Activated naive CD4-positive, alpha-beta T cell treated with anti-CD3 and anti-CD28 coated beads, Interleukin-2, amount 50 U/mL, for 16 hours (primary cell): Measurements from ENCODE around the gene TIAM1.

Experiments used
- DNase-seq: peaks from one replicate; pipeline ENCODE4 v3.0.0-alpha.2; 2020

Gene TIAM1

DNA sequence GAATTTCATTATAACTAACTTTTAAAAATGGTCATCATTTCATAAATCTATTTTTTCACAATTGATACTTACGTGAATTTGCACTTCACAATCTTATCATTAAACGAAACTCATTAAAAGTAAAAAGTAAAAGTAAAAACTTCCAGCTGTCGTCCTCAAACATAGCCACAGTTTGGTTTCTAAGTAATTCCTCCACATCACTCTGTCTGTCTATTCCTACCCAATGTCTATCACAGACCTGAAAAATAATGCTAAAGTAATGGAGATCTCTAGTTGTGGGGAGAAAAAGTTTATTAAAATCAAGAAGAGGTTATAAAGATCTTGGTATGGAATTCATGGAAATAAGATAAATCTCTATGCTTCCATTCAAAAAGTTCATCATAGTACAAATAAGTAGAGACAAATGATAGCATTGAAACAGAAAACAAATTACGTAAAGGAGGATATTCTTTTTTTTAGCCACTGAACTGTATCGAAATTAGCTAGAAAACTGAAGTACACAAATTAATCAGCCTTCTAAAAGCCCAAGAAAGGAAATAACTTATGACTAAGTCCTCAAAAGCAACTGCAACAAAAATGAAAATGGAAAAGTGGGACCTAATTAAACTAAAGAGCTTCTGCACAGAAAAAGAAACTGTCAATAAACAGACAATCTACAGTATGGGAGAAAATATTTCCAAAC is 148.6 kb downstream of the TIAM1 start:
- DNase-seq, result no peak

DNA sequence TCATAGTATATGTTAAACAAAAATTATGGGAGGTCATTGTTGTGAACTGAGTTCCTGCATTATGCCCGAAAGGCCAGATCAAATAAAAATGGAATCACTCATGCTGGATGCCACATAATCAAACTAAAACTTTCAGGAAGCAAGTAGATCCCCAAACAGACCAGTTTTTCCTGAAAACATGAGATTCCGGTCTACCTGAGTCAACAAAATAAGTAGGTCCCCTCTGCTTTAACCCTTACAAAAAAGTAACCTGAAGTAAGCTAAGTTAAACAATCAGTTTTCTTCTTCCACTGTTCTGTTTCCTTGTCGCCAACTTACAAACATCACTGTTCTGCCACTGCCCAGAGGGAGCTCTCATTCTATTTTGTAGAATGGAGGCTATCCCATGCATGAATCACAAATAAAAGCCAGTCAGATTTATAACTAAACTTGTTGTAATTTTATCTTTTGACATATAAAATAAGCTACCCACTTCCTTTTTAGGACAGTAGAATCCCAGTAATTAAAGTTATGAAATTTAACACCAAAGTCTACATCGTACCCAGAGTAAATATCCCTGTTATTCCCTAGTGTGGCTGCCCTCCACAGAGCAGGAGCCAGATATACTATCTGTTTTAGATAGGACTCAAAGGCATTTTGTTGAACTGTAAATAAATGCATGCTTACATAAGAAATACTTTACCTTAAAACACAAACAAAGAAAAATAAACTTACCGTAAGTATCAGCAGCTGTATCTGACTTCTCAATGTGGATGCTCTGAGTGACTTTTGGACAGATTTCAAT is 149.4 kb downstream of the TIAM1 start:
- DNase-seq, result no peak

DNA sequence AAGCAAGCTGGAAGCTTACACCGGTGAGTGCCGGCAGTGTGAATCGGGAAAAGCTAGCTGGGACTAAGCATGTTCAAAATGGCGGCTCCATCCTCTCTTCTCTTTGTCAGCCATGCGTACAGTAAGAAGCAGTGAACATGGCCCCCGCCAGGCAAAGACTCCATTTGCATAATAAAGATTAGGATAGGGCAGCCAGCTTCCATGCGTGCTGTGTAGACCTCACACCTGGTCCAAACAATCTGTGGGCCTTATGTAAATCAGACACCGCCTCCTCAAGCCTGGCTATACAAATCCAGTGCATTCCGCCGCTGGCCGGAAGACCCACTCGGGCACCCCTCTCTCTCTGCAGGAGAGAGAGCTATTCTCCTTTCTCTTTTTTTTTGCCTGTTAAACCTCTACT is 150.3 kb downstream of the TIAM1 start:
- no peak for DNase-seq

DNA sequence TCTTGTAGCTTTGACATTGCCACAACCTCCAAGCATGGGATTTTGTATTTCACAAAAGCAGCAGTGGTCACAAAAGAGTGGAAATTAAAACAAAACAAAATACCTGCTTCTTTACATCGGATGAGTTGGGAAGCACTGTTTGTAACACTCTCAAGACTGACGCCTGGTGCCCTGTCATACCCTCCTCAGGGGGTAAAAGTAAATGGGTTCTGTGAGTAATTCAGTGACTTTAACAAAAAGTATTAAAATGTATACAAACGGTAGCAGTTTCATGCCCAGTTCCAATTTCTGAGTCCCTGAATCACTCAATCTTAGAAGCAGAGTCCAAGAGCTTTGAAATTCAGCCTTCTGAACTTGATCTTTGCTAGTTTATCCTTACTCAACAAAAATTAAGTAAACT is 152.5 kb downstream of the TIAM1 start:
- no peak for DNase-seq

DNA sequence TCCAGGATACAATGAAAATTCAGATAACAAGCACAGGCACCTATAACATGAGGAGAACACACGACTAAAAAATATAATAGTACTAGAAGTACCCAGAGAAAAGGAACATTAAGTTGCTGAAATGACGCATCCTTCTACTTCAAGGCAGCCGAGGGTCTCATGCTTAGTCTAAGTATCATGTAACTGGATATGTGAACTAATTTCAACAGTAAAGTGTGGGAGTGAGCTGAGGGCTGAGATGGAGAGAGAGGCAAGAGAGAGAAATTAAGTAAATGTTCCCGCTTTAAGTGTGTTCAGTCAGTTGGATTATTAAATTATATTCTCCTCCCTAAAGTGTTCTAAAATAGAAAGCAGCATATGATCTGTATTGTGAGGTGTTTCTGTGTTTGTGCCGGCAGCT is 153.5 kb downstream of the TIAM1 start:
- no peak for DNase-seq

DNA sequence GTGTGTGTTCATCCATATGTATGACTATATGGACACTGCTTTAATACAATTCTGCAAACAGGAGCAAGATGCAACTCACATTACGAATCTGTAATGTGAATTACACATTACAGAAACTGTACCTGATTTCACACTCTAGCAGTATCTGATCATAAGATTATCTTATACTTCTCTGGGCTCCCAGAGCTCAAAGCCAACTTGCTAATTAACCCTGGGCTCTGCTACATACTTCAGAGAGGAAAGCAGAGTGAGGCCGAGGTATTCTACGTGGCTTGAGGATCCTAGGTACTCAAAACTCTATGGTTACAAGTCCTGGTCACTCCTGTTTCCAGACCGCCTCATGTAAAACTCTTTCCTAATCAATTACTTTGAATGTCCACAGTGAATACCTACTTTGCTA is 156.6 kb downstream of the TIAM1 start:
- no peak for DNase-seq

DNA sequence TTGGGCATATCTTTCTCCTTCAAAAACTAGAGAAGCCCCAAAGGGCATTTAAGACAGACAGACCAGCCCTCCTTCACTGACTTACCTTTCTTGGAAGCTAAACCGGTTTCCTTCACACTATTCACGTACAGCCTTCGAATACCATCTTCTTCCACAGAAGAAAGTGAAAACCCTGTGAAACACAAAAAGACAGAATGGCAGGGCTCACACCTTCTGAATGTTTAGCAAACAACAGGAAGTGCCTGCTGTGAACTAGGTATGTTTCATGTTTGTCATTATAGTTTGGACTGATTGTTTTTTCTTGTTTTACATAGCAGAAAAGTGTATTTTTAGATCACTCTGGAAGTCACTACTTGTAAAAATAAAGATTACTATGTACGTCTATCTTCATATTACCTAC is 157.1 kb downstream of the TIAM1 start:
- DNase-seq, result no peak

DNA sequence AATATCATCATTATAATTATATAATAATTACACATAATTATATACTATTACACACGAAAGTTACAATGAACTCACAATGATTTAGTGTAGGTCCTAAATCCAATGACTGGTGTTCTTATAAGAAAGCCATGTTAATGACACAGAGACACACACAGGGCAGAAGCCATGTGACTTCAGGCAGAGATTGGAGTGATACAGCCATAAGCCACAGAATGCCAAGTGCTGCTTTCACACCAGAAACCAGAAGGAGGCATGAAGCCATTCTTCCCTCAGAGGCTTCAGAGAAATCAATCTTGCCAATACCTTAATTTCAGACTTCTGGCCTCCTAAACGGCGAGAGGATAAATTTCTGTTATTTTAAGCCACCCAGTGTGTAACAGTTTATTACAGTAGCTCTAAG is 158.4 kb downstream of the TIAM1 start:
- DNase-seq, result no peak

DNA sequence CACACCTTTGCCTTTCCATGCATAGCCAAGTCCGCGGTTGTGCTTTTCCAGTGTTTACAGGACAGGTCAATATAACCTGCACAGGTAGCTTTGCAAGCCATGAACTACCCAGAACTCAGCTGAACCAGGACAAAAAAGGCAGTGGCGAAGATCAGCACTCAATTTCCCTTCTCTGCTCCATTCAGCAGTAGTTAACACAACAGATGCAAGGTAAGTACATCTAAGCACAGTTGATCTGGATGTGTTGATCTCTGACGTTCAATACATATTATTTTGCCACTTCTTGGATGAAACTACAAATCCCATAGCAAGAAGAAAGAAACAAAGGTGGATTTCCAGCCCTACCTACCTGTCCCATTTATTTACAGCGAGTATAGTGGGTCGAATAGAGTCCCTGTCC is 159.2 kb downstream of the TIAM1 start:
- no peak for DNase-seq

DNA sequence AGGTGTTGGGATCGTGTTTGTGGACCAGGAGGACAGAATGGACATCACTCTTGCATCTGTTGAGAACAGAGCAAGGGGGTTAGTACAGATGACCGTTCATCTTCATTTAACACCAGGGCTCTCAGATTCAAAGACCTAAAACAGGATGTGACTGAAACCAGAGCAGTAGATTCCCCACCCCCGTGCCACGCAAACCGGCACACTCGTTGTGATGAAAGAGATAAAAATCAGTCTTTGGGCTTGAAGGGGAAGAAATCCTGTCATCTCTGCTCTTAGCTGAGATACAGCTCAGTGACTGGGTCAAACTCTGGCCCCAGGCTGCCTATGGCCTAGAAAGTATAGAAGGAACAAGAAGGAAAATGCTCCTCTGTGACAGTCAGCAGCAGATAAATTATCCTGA is 159.6 kb downstream of the TIAM1 start:
- peak; percentile 80 for DNase-seq

DNA sequence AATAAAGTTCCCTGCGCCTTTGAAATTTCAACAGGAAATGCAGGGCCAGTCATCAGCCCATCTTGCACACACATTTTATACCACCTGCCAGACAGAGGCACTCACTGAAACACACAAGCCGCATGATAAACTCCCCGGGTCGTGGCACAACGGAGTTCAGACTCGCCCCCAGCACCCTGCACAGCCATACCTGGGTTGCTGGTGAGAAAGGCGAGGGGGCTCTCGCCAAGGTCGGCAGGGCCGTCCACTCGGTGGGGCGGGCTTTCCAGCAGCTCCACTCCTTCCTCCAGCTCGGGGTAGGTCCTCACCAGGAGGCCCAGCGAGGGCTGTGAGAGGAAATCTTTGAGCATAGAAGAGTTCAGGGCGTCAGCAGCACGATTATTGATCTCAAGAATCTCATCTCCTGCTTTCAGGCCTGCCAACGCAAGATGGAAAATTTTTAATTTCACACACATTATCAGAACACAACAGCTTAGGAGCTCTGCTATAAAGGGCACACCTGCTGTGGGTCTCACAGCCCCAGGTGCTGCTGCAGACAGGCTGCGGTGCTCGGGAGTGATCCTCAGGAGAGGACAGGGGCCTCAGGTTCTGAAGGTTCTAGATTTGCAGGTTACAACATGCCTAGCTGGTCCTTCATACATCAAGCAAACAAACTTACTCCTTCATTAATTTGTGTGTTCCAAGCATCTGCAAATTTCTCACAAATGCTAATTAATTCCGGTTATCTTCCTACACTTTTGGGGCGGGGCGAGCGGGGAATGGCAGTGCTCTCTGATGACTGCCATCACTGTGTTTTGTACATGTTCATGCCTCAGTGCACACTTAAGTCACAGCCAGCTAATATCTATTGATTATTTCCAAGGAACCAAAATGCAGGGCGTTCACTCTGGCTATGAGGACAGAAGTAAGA is 161.6 kb downstream of the TIAM1 start:
- DNase-seq, result peak; percentile 68

DNA sequence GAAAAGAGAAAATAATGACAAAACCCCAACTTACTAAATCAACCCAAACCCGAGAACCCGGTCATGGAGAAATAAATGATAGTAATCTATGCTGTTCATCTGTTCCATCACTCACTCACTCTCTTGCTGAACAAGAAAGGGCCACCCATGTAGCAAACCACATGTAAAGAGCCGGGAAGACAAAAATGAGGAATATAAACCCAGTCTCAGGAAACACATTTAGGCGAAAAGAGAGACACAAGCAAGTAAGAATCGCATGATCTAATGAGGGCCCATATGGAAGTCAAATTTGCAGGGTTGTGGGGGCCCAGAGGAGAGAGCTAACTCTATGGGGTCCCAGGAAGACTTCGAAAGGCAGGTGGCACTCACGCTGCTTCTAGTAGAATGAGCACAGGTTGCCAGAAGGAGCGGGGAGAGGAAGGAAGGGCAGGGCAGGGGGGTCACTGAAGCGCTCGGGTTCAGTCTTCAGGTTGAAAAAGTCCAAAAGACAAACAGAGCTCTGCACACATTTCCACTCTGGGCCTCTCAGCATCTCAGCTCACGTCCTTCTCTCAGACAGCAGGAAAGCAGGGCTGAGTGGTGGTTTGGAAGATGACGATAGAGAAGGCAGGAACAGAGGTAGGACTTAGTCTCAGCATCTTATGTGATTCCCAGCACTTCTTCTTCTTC is 162.8 kb downstream of the TIAM1 start:
- peak; percentile 29 for DNase-seq

DNA sequence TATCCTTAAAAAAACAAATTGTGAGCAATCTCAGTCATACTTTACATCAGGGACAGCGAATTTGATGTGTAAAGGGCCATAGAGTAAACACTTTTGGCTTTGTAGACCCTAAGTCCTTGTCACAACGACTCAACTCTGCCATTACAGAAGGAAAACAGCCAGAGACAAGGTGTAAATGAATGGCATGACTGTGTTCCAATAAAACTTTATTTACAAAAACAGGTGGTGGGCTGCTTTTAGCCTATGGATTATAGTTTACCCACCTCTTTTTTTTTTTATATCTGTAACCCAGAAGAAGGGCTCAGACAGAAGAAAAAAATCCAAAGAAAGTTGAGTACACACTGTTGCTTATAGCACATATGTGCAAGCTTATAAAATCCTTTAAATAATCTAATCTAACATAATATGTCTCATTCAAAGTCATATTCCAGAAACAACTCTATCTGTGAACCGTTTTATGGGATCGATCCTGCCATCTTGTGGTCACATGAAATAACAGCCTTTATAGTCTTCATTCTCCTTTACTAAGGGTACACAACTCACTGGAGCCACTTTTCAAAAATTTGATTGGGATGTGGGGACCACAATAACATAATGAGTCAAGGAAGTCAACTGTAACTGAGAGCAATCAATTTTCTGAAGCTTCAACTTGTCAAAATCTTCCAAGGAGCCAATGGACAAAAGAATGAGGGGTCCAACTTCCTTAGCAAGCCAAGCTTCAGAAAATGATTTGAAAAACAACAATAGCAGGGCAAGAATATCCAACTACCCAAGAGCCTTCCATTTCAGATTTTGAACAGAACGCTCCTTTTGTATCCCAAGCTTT is 163.6 kb downstream of the TIAM1 start:
- no peak for DNase-seq

DNA sequence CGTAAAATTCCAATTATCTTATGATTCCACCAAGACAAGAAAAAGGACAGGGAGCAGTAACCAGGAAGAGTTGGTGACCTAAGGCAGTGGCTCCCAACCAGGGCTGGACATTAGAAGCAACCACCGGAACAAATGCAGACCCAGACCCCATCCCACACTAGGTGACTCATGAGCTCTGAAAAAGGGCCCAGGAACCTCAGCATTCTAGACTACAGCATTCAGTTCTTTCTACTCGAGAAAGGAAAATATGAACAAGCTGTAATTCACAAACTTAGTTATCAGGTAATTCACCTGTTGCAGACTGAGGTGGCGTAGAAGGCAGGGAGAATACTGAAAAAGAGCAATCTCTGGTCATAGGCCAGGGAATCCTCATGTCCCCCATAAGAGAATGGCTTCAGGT is 167.3 kb downstream of the TIAM1 start:
- DNase-seq, result no peak

DNA sequence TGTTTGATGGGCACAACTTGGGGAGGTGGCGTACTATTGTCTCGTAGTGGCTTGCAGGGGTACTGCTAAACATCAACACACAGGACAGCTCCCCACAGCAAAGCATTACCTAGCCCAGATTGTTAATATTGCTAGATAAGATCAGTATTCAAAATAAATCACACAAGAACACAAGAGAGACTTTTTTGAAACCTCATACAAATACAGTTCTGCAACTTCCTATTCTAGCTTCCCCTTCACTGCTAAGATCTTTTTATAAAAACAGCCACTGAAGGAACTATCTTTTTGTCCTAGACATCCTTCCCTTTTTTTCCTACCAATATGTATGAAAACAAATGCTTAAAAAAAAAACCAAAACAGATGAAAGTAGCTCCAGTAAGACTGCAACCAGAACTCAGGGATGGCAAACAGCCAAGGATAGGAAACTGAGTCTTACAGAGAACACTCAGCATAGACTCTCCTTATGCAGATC is 167.9 kb downstream of the TIAM1 start:
- no peak for DNase-seq

DNA sequence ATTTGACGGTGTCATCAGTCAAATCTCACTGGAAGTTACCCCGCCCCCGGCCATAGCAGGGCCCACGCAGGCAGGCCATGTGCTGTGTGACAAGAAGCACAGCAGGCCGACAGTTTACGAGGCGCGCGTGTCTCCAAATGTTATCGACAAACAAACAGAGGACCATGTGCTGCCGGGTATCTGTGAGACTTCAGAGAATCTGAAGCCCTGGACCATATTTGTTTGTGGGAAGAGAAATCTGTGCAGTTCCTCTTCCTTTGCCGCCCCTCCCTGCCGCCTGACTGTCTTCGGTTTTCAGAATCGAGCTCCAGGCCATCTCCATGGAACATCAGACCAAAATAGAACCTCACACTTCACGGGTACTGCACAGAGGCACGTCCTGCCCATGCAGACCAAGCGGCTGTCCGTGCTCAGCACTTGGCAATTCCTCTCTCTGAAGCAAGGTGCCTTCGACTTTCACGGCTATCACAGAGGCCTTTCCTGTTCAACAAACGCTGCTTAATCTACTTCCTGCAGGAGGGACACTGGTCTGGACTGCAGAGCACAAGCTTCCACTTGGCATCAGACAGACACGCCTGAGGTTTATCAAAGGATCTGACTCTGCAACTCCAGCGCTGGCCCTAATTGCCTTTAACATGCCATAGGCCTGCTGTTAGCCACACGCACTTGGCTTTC is 170.0 kb downstream of the TIAM1 start:
- DNase-seq, result peak; percentile 71

DNA sequence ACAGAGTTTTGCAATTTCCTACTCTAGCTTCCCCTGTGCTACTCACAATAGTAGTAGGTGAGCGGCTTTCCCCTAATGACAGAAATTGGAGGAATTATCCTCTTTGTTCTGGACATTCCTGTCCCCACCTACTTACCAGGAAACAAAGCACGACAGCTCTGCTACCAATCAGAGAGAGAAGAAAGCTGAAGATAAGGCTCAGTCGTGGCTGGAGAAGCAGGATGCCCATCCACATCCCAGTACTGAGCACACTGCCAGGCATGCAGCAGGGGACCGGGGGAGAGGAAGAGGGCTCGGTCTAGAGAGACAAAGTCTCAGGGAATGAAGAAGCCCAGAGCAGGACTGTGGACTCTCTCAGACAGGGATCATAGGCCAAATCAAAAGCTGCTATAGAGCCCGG is 171.7 kb downstream of the TIAM1 start:
- no peak for DNase-seq

DNA sequence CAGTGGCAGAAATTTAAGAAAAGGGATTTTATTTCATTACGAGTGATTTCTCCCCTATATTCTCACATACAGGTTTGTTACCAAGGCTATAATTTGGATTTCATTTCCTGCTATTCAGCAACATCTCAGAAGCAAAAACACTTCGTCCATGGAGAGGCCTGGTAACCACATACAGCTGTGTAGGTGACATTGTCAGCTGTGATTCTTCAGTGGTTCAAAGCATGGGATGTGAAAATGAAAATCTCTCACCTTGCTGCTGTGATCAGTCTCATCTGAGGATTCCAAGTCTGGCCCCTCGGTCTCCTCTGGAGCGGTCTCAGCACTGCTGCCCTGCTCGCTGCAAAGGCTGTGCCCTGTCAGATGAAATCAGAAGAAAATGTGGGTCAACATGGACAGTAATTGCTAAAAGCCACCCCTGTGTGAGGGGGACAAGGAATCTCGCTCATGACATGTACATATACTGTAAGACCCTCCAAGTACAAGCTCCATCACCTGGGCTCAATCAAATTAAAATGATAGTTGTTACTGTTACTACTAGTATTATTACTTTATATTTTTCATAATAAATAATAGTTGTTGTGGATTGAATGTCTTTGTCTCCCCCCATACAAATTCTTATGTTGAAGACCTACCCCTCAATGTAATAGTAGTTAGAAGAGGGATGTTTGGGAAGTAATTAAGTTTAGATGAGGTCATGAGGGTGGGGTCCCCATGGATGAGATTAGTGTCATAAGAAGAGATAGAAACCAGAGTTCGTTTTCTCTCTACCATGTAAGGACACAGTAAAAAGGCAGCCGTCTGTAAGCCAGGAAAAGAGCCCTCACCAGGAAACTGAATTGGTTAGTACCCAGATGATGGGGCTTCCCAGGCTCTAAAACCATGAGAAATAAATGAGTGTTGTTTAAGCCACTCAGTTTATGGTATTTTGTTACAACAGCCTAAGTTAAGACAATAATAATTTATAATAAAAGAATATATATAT is 179.1 kb downstream of the TIAM1 start:
- no peak for DNase-seq

DNA sequence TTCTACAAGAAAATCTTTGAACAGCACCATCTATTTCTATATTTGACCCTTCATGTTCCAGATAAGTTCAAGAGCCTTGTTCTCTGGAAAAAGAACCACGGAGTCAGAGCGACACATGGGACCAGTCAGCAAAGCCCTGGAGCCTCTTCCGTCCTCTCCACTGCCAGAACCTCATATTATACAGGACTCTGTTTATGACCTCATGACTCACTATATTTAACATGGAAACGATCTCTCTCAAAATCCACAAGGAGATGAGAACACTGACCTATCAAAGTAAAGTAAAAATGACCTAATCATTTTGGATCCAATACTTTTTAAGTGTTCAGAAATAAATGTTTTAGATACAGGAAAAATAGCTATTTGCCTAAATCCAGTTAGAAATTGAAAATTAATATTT is 181.2 kb downstream of the TIAM1 start:
- DNase-seq, result no peak

DNA sequence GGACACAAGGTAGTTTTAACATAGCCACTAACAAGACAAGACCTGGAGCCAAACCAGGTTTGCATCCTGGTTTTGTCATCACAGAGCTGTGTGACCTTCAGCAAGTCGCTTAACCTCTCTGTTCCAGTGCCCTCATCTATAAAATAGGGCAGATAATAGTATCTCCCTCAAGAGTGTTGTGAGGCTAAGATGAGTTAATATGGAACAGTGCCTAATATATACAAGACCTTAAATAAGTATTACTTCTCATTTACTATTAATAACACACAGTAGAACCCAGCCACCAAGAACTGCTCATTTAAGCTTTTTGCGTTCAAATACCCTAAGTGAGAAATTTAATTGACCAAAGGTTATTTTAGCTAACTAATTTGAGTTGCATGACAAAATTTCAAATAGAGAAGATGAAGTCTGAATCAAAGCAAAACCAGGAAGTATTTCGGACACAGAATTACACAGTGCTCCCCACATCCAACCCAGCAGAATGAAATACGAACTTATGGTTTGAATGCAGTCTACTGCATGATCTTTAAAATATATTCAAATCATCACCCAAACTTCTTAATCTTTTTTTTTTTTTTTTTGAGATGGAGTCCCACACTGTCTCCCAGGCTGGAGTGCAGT is 181.9 kb downstream of the TIAM1 start:
- DNase-seq, result no peak
